Raji (cell line): ENCODE results near the gene TBC1D10B.
A peak's percentile ranks its signal among the peaks of the same experiment; 100 is the strongest.

ENCODE experiments used
- POLR2A ChIP-seq: IDR thresholded peaks from 2 replicates; pipeline ENCODE4 v1.6.1; 2011; ENCODE audit warnings: low read depth, low read length, control low read depth; ENCODE audit not compliant: insufficient read depth

Gene TBC1D10B

DNA sequence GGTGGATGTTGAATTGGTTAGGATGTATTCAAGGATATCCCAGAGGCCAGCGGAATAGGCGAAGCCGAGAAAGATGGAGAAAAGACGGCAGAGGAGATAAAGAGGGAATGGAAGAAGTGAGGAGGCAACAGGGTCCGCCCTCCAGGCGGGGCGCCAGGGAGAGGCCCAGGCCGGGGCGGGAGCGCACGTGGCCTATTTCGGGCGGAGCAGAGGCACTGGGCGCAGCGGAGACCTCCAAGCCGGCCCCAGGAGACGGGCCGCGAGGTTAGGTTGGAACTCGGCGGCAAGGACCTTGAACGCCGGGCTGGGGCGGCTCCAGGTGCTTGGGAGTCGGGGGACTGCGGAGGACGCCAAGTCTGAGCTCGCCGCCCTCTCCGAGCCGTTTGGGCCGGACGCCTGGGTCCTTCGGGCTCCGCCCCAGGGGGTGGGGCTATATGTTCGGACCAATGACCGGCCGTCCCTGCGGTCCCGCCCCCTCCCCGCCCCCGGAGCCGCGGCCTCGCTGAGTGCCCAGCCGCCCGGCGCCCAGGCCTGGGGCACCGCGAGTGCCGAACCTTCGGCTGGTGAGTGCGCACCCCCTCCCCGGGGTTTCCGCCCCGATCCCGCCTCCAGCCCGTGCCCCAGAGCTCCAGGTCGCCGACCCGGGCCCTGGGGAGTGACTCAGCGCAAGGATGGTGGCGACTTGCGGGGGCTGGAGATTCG lies 37.0 kb upstream of the TBC1D10B start, which contains the start of gene ZNF771:
ZNF771 (plus strand) TSS at position 505 of the 702 bp plus-strand sequence. CDS start 448 bp downstream, outside the sequence.
- peak; percentile 92 for TF ChIP-seq POLR2A

DNA sequence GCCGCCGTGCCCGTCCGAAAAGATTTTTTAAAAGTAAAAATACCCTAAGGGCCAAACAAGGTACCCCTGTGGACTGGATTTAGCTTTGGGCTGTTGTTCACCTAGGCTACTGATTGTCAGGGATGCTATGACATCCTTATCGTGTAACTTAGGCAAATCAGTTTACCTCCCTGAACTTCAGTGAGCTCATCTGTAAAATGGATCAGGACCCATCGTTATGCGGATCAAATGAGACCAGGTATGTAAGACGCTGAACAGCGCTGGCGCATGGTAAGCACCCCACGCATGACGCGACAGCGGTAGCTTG lies 36.5 kb upstream of the TBC1D10B start:
- TF ChIP-seq POLR2A: no peak

DNA sequence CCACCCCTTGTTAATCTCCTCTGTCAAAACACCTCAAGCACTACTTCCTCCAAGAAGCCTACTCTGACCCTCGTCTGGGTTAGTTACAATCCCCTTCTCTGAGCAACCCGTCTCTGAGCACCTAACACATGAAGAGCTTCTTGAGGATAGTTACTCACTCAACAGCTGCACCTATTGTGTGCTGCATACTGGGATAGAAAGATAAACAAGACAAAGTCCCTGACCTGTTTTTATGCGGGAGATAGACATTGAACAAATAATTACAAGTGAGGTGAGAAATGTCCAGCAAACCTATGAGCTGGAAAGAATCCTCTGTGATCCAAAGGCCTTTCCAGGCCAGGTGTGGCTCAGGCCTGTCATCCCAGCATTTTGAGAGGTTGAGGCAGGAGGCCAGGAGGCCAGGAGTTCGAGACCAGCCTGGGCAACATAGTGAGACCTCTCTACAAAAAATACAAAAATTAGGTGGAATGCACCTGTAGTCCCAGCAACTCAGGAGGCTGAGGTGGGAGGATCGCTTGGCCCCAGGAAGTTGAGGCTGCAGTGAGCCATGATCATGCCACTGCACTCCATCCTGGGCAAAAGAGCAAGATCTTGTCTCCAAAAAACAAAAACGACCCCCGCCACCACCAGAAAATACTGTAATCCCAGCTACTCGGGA lies 31.6 kb upstream of the TBC1D10B start:
- no peak for TF ChIP-seq POLR2A

DNA sequence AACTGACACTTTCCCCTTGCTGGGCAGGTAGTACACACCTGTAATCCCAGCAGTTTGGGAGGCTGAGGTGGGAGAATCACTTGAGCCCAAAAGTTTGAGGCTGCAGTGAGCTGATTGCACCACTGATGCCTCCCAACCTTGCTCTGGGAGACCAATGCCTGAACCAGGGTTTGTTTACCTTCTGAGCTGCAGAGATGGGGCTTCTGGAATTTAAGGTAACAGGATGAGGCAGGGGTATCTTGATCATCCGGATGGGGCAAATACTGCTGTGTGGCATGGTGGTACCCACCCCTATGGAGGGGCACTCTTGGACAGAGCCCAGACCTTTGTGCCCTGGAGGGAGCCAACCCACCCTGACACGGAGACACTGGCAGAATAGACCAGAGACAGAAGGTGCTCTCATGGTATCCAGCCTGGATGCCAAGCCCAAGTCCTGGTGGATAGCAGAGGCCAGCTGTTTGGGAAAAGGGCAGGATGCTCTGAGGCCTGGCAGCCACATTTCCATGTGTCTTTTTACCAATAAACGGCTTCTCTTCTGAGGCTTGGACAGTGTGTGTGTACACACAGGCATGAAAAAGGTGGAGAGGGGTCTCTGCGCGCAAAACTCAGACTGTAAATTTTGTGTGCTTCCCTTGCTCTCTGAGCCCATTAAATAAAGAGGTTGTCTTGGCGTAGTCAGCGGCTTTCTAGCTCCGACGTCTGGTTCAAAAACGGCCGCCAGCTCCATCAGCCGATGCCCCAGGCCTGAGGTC lies 29.3 kb upstream of the TBC1D10B start:
- TF ChIP-seq POLR2A: no peak

DNA sequence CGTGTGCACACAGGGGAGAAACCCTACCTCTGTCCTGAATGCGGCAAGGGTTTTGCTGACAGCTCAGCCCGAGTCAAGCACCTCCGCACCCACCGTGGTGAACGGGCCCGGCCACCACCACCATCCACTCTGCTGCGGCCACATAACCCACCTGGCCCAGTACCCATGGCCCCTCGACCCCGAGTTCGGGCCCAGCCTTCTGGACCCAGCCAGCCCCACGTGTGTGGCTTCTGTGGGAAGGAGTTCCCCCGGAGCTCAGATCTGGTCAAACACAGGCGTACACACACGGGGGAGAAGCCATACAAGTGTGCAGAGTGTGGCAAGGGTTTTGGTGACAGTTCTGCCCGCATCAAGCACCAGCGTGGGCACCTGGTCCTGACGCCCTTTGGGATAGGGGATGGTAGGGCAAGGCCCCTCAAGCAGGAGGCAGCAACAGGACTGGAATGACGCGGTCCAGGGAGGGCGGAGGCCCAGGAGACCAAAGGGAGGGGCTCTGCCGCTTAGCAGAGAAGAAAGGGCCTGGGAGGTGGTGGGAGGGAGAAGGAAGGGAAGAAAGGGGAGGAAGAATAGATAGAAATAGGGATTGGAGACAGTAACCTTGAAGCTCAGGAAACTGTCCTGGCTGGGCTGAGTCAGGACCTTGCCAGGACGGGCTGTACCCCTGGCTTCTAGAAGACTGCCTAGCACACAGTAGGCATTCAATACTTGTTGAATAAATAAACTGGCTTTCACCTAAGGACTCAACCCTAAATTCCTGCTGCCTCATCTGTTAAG lies 28.6 kb upstream of the TBC1D10B start:
- TF ChIP-seq POLR2A: no peak

DNA sequence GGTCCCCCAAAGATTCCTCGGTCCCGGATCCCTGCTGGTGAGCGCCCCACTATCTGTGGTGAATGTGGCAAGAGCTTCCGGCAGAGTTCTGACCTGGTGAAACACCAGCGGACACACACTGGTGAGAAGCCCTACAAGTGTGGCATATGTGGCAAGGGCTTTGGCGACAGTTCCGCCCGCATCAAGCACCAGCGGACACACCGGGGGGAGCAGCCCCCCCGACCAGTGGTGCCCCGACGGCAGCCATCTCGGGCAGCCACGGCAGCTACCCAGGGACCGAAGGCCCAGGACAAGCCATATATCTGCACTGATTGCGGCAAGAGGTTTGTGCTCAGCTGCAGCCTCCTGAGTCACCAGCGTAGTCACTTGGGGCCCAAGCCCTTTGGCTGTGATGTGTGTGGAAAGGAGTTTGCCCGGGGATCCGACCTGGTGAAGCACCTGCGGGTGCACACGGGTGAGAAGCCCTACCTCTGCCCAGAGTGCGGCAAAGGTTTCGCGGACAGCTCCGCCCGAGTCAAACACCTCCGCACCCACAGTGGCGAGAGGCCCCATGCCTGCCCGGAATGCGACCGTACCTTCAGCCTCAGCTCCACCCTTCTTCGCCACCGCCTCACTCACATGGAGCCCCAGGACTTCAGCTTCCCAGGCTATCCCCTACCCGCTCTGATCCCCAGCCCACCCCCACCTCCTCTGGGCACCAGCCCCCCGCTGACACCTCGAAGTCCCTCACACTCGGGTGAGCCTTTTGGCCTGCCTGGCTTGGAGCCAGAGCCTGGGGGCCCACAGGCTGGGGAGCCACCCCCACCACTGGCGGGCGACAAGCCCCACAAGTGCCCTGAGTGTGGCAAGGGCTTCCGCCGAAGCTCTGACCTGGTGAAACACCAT lies 27.7 kb upstream of the TBC1D10B start:
- TF ChIP-seq POLR2A: no peak

DNA sequence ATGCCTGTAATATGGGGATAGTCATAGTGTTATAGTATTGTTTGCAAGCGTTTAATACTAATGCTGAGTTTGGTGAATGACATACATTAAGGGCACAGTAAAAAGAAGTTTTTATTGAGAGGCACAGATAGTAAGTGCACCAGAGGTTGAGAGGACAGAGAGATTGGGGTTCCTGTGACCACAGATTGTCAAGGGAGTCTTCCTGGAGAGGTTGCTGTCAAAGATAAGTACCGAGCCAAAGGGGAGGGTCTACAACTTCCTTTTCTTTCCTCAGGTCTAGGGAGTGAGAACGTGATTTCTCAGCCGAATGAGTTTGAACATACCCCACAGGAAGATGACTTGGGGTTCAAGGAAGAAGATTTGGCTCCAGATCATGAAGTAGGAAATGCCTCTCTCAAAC lies 26.8 kb upstream of the TBC1D10B start:
- TF ChIP-seq POLR2A: no peak

DNA sequence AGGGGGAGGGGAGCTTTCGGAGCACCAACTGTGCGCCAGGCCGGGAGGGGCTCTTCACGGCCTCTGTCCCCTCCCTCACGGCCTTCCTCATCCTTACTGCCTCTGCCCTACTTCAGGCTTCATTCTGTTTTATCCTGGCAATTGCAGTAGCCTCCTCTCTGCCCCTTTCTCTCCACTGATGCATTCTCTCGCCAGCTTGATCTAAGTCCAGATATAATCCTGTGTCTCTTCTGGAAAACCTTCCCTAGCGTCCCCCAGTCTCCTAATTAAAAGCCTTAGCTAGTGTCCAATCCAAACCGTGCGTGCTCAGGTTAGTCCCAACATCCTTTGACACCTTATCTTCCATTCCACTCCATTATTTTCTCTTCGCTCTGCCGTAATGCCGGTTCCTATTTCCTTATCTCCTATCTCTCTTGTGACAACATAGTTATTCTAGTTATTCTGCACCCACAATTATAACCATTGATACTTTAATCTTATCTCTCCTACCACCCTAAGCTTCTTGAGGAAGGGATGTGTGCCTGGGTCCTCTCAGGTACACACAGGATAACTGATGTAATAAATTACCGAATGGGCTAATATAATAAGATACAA lies 25.8 kb upstream of the TBC1D10B start:
- no peak for TF ChIP-seq POLR2A

DNA sequence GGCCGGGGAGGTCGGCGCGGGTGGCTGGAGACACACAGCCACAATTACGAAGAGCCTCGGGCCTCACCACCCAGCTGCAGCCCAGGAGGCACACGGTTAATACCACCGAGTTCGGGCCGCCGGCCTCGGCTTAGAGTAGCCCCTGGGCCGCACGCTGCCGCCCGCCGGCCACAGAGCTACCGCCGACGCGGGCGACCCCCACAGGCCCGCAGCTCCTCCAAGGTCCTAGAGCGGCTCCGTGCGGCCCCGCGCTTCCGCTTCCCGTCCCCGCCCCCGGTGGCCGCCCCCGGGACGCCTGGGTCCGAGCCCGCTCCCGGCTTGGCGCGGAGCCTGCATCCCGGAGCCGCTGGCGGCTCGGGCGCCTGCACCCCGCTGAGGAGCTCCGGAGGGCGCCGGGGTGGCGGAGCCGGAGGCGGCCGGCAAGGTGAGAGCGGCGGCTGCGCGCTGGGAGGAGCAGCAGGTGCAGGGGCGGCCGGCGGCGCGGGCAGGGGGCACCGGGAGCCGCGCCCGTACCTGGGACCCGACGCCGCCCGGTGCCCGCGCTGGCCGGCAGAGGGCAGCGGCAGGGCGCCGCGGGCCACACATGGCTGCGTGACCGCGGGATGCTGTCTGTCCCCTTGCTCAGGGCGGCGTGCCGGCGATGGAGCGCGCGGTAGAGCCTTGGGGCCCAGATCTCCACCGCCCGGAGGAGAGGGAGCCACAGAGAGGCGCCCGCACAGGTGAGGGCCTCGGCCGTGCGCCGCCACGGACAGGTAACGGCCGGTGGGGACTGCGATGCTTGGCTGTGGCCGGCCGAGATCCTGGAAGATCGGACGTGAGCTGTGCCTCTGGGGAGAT lies 25.1 kb upstream of the TBC1D10B start, which contains the start of gene ZNF48:
ZNF48 (plus strand) TSS at position 266 of the 837 bp plus-strand sequence; CDS start at position 641, 375 bp downstream.
- peak; percentile 66 for TF ChIP-seq POLR2A

DNA sequence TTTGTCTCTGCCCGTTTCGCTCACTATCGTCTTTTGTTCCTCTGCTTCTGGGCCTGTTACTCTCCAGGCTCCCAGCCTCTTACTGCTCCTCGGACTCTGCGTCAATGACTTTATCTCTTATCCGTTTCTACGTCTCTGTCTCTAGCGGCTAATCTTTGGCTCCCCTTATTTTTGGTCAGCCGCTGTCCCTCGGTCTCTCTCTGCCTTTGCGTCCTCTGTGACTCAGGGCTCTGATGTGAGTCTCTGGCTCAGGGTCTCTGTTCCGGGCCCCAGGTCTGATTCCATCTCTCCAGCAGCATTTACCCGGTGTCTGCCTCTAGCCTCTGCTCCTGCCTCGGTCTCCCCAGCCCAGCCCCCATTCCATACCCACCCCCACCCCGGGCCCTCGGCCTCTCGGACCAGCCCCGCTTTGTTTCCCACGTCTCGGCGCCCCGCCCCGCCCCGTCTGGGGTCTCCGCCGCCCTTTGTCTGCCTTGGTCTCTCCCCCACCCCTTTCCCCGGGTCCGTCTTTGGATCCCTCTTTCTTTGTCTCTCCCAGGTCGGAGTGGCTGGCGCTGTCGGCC lies 24.4 kb upstream of the TBC1D10B start:
- TF ChIP-seq POLR2A: no peak

DNA sequence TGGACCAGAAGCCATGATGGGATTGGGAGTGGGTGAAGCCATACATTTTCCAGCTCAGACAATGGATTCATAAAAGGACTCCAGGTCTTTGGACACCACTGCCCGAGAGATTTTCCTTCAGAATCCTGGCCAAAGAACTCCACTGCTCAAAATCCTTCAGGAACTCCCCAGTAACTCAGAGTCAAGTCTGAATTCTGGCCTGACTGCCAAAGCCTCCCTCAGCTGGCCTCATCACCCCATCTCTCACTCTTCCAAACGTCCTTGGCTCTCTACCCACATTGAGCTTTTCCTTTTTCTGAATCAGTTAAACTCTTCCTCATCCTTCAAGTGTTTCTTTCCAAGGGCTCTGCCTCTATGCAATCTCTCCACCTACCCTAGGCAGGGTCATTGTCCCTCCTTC lies 13.2 kb upstream of the TBC1D10B start:
- no peak for TF ChIP-seq POLR2A

DNA sequence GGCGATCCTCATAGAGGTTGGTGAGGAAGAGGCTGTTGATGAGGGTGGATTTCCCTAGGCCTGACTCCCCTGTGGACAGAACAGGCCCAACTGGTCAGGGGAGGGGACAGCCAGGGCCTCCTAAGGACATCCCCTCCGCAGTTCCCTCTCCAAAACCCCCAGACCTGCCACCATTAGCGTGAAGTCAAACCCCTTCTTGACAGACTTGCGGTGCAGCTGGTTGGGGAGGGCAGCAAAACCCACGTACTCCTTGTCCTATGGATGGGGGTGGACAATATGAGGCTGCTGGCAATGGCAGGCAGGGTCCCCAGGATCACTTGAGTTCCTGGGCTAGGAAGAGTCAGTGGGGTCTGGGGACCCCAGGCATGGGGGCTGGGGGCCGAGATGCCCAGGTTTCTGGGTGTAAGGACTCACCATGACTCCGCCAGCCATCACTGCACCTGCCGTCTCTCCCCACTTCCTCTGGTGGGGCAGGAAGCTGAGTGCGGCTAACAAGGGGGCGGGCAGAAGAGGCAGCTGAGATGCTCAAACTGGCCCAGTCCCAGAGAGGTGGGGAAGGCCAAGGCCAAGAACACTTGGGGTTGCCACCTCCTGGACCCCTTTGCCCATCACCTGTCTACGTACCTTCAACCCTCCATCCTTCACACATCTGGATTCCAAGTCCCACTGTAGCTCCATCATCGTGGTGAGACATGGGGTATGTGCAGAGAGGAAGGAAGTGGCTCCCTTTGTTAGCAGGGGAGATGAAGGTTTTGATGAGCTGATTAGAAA lies 12.0 kb upstream of the TBC1D10B start, which contains the start of gene SEPTIN1:
SEPTIN1 (minus strand) TSS at position 451 of the 771 bp plus-strand sequence; CDS start at position 432, 19 bp downstream.
- peak; percentile 94 for TF ChIP-seq POLR2A
